Cortex of kidney (tissue), 1 donor: Measurements from ENCODE around the gene ZNF174.

ENCODE experiments used
- DNase-seq: peaks from one replicate; lab custom pipeline; 2025; lab: John Stamatoyannopoulos, UW

The ZNF174 gene

DNA sequence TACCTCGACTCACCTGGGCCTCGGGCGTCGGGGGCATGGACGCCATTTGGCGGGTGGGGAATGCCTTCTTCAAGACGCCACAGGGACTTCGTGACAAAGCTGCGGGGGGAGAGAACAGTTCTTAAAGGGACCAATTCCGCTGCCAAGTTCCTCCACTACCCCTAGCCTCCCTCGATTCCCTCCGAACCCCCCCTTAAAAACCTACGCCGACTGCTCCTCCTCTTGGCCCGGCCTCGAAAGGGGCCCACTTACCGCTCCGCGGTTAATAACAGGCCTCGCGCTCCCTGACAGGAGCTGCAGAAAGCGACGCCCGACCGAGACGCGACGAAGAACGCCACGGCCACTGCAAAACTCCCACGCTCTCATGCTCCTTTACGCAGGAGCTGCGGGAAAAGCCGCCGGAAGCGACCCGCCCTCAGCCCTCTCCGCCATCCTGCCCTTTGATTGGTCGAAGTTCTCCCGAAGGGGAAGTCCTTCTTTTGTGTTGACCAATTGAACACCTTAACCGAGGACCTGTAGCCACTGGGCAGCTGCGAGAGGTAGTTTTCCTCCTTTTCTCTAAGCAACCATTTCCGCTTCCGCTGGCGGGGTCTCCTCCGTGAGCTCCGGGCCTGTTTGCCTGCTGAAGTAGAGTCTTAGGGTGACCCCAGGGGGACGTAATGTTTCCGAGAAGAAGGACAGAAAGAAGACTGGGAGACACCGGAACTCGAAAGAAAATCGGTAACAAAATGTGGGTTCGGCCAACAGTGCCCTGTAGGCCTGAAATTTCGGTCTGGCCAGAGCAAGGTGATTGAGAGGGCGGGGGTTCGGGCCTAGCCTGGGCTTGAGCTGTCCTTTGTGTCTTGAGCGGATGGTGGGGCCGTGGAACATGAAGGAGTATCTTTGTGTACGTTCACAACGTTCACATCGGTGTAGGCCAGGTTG is 42.4 kb downstream of the ZNF174 start, which contains the start of the genes NAA60 and ZNF597:
TSS of gene NAA60 (plus strand) at position 573 of the 924 bp plus-strand sequence. CDS start 32,548 bp downstream, outside the sequence.
TSS of gene ZNF597 (minus strand) at position 397 of the 924 bp plus-strand sequence. CDS start at position 46, 351 bp downstream.
- DNase-seq: no peak

DNA sequence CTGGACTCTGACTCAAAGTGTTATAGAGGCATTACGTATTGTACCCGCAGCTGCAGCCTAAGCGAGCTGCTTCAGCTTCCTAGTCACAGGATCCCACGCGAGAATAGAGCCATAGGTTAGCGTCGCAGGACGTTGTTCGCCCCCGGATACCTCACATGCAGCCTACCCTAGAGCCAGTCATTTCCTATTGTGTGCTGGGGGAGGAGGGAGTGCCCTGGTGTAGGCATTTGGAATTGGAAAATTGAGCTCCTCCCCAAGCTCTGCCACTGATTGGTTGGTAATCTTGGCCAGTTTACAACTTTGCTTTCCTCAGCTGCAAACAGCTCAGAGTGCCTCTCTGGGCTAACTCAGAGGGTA is 43.0 kb downstream of the ZNF174 start:
- DNase-seq: no peak

DNA sequence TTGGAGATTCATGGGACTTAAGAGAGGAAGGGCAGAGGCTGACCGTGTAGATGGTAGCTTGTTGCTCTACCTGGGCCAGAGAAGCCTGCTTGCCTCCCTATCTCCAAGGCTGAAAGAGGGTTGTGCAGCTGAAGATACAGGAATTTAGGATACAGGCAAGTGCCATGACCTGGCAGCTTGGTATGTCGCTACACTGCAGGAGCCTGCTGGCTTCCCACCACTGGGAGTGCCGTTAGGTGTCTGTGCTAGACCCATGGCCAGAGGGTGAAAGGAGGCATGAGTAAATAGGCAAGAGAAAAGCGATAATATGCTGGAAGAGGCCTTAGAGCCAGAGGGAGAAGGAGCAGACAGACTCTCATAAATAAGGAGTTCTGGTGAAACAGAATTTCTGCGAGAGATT is 53.1 kb downstream of the ZNF174 start:
- DNase-seq: no peak

DNA sequence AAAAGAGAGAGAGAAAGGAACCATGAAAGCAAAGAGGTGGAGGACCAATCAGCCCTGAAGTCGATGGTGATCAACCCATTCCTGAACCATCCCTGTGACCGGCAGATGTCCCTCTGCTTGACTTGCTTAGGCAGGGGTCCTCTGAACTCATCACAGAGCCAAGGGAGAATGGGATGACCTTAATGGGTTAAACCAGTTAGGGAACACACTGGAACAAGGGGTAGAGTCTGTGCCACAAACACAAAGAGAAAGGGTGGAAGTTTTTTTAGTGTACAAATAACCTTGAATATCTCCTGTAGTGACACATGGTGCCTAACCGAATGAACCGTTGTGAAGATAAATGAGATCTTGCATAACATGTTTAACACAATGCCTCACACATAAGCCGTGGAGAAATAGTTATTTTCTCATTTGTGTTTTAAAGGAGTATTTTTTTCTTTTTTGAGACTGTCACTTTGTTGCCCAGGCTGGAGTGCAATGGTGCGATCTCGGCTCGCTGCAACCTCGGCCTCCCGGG is 53.7 kb downstream of the ZNF174 start:
- no peak for DNase-seq

DNA sequence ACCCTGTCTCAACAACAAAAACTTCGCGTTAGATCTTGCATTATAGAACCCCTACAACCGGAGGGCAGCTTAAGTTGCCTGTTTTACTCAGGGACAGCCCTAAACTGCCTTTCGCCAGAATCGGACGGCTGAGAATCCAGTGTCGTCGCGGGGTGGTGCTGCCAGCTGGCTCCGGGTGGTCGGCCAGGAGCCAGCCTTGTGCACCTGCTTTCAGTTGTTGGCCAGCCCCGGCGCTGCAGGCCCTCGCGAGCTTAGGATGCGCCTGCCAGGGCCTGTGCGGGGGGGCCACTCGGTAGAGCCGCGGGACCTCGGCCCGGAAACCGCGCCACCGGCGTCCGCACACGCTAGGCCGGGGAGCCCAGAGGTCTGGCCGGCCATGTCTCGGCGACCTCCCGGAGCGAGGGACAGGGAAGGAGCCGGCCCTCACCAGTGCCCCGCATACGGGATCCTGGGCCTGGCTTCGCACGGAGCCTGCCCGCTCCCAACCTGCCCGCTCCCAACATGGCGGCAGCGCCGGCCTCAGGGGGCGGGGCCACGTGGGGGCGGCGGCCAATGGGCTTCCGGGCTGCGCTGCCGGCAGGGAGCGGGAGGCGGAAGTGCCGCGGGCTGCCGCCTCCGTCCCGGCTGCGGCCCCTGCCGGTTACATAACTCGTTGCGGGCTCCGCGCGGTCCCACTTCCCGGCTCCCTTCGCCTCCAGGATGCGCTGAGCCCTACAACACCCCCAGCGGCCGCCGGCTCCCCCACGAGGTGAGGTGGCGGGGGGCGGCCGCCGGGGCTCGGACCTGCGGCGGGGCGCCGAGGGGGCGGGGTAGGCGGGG is 56.6 kb downstream of the ZNF174 start:
- DNase-seq: no peak

DNA sequence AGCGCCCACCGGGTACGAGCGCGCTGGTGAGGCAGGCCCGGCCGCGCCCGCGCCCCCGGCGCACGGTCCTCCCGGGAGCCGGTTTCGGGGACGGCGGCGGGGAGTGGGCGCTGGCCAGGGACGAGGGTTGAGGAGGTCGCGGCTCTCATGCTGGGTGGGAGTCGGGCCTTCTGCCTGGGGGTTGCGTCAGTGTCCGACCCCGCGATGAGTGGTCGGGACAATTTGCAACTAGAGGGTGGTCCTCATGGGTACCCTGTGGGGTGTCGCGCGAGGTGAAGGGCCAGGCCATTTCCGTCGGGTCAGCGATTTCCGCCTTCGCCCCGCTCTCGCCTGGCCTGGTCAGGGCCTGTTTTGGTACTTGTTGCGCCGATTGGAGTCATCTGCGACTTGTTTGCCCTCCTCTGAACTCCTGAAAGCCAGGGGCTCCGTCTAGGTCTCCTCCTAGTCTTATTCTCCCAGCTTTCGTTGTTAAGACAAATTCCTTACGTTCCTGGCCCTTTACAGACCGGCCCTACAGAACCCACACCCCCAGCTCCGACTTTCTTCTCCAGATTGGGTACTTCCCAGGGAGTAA is 57.4 kb downstream of the ZNF174 start:
- DNase-seq: no peak

DNA sequence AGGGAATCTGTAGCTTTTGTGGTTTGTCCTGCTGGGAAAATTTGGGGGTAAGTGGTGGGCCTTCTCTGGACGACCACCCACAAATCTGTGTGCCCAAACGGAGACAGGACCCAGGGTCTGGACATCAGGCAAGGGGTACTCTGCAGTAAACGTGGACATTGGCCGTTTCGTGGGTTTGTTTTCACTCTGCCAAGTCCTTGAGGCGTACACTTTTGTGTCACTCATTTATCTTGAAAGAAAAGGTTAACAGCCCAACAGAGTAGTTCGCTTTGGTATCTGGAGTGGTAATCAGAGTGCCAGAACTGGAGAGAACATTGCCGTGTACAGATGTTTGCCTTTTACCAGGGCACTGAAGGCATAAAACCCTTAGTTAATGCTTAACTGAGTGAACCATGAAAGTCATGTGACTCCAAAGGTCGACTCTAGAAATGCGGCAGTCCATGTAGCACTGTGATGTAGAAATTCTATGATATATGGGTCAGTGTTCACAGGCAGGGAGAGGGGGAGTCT is 57.9 kb downstream of the ZNF174 start:
- no peak for DNase-seq
